ENCODE results near the gene SPTBN2. TPM values are rescaled to one million over a fixed set of nuclear protein-coding genes. Genes with fewer than 3 reads are reported as not detected.

The SPTBN2 gene
- total and polyA plus RNA-seq, 2 of the 4 experiments (the other 2 are of a cell fraction), result 0.18 to 0.41 TPM

DNA sequence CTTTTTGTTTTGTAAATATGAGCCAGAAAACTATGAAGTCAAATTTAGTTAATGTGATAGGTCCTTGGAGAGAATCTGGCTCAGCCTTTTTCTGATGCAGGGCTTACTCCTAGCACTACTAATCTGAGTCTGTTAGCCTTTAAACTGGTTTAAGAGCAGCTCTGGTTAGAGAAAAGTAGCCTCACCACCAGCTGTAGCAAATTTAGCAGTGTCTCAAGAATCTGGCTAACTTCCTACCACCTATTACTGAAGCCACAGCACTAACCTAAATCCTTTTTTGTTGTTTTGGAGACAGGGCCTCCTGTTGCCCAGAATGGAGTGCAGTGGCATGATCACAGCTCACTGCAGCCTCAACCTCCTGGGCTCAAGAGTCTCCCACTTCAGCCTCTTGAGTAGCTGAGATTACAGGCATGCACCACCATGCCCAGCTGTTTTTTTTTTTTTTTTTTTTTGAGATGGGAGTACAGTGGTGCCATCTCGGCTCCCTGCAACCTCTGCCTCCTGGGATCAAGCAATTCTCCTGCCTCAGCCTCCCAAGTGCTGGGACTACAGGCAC is 65.2 kb downstream of the SPTBN2 start:
- H3K36me3 ChIP-seq (ENCODE audit: control insufficient read depth, insufficient read depth, low read length), result peaks cover 33% of the 10 kb centered on the region
- H2BK20ac ChIP-seq (ENCODE audit: low read depth, low read length), result no peak overlapping the region
- in situ Hi-C loops (cut with MboI; ENCODE audit: low sequenced_read_pairs), result no loop called here
- H3K23ac ChIP-seq (ENCODE audit: low read depth, low read length), result no peak overlapping the region
- H3K4ac ChIP-seq (ENCODE audit: low read depth, low read length), result no peak overlapping the region
- no peak for DNase-seq
- no peak for ATAC-seq (ENCODE audit: low read depth)
- H4K20me1 ChIP-seq (ENCODE audit: insufficient read depth, low read length), result peaks cover 11% of the 10 kb centered on the region
- H3K4me2 ChIP-seq (ENCODE audit: low read depth, low read length), result no peak overlapping the region
- H3K27ac ChIP-seq (ENCODE audit: insufficient read depth, low read length), result no peak overlapping the region
- ChIA-PET CTCF (interaction anchor here (0.6 to 1.2 kb wide), 2 partner anchors 10 to 86 kb away, joined by 3 read pairs; no protein-coding TSS in a partner anchor), POLR2A (ENCODE audit: unreplicated experiment) (interaction anchor here (0.6 kb wide), 2 partner anchors 13 to 69 kb away, joined by 4 to 10 read pairs; no protein-coding TSS in a partner anchor)
- no peak overlapping the region for H3K18ac ChIP-seq (ENCODE audit: low read depth, low read length)
- H3K27me3 ChIP-seq (ENCODE audit: control insufficient read depth, insufficient read depth, low read length), result no peaks in the 10 kb centered on the region
- H3K4me1 ChIP-seq (ENCODE audit: control insufficient read depth, insufficient read depth, low read length), result no peaks in the 10 kb centered on the region
- H4K91ac ChIP-seq (ENCODE audit: insufficient read depth, low read depth, low read length), result no peak overlapping the region
- H3K79me1 ChIP-seq (ENCODE audit: low read depth in 1 of 2, low read length in 2 of 2), result peaks cover 37 to 60% of the 10 kb centered on the region in 2 experiments
- BruUV-seq (replicated peaks), result no TSS peak
- no peaks in the 10 kb centered on the region for H3K9me1 ChIP-seq (ENCODE audit: insufficient read depth, low read length)
- H3K9ac ChIP-seq (ENCODE audit: low read depth, low read length), result no peak overlapping the region
- dilution Hi-C loops (cut with HindIII; ENCODE audit: low sequenced_read_pairs, unreplicated experiment), result no loop called here
- no peak overlapping the region for H2BK15ac ChIP-seq (ENCODE audit: low read depth, low read length)
- TF ChIP-seq CEBPB (IDR thresholded peaks at IDR 0.05; ENCODE audit: low read depth, low read length) (no peak), MAFK (IDR thresholded peaks at IDR 0.05; ENCODE audit: low read depth, low read length) (no peak), BHLHE40 (IDR thresholded peaks at IDR 0.05; ENCODE audit: low read depth, low read length) (no peak), SMC3 (IDR thresholded peaks at IDR 0.05; ENCODE audit: low read depth, low read length) (no peak), POLR2A (IDR thresholded peaks at IDR 0.05; ENCODE audit: low read depth, low read length) (no peak), RFX5 (IDR thresholded peaks at IDR 0.05; ENCODE audit: low read depth, low read length) (no peak), FOS (IDR thresholded peaks at IDR 0.05; ENCODE audit: low read depth, low read length) (no peak), MAZ (IDR thresholded peaks at IDR 0.05; ENCODE audit: borderline replicate concordance, low read depth, low read length) (no peak), NFE2L2 (IDR thresholded peaks at IDR 0.05; ENCODE audit: low read depth, low read length) (no peak), MXI1 (IDR thresholded peaks at IDR 0.05; ENCODE audit: borderline replicate concordance, low read depth, low read length) (no peak), RCOR1 (IDR thresholded peaks at IDR 0.05; ENCODE audit: insufficient replicate concordance, low read length) (no peak), CHD1 (IDR thresholded peaks at IDR 0.05; ENCODE audit: low read depth, low read length) (no peak), RAD21 (IDR thresholded peaks at IDR 0.05; ENCODE audit: low read length) (no peak)
- TF ChIP-seq, protein P1, sequence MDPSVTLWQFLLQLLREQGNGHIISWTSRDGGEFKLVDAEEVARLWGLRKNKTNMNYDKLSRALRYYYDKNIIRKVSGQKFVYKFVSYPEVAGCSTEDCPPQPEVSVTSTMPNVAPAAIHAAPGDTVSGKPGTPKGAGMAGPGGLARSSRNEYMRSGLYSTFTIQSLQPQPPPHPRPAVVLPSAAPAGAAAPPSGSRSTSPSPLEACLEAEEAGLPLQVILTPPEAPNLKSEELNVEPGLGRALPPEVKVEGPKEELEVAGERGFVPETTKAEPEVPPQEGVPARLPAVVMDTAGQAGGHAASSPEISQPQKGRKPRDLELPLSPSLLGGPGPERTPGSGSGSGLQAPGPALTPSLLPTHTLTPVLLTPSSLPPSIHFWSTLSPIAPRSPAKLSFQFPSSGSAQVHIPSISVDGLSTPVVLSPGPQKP (IDR thresholded peaks at IDR 0.05; ENCODE audit: borderline replicate concordance, low read depth, low read length), result no peak
- TF ChIP-seq, protein P2, sequence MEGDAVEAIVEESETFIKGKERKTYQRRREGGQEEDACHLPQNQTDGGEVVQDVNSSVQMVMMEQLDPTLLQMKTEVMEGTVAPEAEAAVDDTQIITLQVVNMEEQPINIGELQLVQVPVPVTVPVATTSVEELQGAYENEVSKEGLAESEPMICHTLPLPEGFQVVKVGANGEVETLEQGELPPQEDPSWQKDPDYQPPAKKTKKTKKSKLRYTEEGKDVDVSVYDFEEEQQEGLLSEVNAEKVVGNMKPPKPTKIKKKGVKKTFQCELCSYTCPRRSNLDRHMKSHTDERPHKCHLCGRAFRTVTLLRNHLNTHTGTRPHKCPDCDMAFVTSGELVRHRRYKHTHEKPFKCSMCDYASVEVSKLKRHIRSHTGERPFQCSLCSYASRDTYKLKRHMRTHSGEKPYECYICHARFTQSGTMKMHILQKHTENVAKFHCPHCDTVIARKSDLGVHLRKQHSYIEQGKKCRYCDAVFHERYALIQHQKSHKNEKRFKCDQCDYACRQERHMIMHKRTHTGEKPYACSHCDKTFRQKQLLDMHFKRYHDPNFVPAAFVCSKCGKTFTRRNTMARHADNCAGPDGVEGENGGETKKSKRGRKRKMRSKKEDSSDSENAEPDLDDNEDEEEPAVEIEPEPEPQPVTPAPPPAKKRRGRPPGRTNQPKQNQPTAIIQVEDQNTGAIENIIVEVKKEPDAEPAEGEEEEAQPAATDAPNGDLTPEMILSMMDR (conservative IDR thresholded peaks at IDR 0.05; ENCODE audit: low read depth, low read length), result no peak
- no peak overlapping the region for H4K5ac ChIP-seq (ENCODE audit: low read depth, low read length)
- H3K56ac ChIP-seq (ENCODE audit: extremely low read depth, insufficient read depth, low read length), result no peak overlapping the region
- no peak overlapping the region for H2BK5ac ChIP-seq (ENCODE audit: low read depth, low read length, poor library complexity, severe bottlenecking)
- no peak overlapping the region for H4K8ac ChIP-seq (ENCODE audit: low read depth in 2 of 2, low read length in 2 of 2)
- intact Hi-C loops (cut with micrococcal nuclease), result no loop called here
- H2BK120ac ChIP-seq (ENCODE audit: low read depth, low read length), result no peak overlapping the region
- H2AK9ac ChIP-seq (replicated peaks; ENCODE audit: low read depth, low read length, poor library complexity), result no peak overlapping the region
- no peaks in the 10 kb centered on the region for H3K9me3 ChIP-seq (ENCODE audit: control insufficient read depth, insufficient read depth, low read length)
- no peak overlapping the region for H2AK5ac ChIP-seq (ENCODE audit: low read depth, low read length)
- no peak overlapping the region for H2AFZ ChIP-seq (replicated peaks; ENCODE audit: low read length, poor library complexity)
- WGBS, 2 experiments (ENCODE audit: extremely low coverage in 2 of 2, insufficient read length in 1 of 2), result no CpG with 5 or more reads among the region's 1 CpG
- no peak overlapping the region for H3K4me3 ChIP-seq (ENCODE audit: insufficient read depth, low read depth, low read length)
- no peak overlapping the region for H3K14ac ChIP-seq (replicated peaks; ENCODE audit: low read depth, low read length)
